Measurements from ENCODE around the gene PIEZO2.

PIEZO2 gene

DNA sequence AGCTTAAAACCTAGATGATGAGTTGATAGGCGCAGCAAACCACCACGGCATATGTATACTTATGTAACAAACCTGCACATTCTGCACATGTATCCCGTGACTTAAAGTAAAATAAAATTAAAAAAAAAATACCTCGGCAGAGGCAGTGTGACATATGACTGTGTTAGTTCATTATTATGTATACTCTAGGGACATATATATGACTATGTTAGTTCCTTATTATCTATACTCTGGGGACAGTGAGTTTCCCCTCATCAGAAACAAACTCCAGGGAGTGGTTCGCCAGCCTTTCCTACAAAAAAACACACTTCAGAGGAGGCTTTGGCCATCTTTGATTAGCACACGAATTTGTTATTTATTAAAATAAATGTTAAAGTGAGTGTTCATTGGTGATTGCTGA lies 209.5 kb downstream of the PIEZO2 start:
- ChIA-PET CTCF (no interaction called here), POLR2A (no interaction called here)
- Histone ChIP-seq H3K4me3 (ENCODE audit: low read depth, low read length) (no peak overlapping the region), H3K4me1 (ENCODE audit: control insufficient read depth, insufficient read depth, low read length) (no peaks in the 10 kb centered on the region), H3K27ac (ENCODE audit: extremely low read depth, low read depth, low read length) (no peak overlapping the region), H3K9me3 (ENCODE audit: control insufficient read depth, insufficient read depth, low read depth, low read length) (no peaks in the 10 kb centered on the region; the same call in 1 of the 2 replicates), H3K36me3 (ENCODE audit: control insufficient read depth in 2 of 2, insufficient read depth in 1 of 2, low read length in 2 of 2) (no peaks in the 10 kb centered on the region)
- no peak for TF ChIP-seq KLF8 (tag by site-specific recombination; IDR thresholded peaks at IDR 0.05)
- TF ChIP-seq ZNF174 (tag by site-specific recombination; IDR thresholded peaks at IDR 0.05) = no peak
- no peak for TF ChIP-seq ZNF530 (tag by site-specific recombination; IDR thresholded peaks at IDR 0.05; ENCODE audit: low read depth)
- no peak for TF ChIP-seq ZFP41 (tag by site-specific recombination; IDR thresholded peaks at IDR 0.05; ENCODE audit: borderline replicate concordance)
- TF ChIP-seq SP7 (tag by site-specific recombination; IDR thresholded peaks at IDR 0.05) = no peak
- TF ChIP-seq, protein P1, sequence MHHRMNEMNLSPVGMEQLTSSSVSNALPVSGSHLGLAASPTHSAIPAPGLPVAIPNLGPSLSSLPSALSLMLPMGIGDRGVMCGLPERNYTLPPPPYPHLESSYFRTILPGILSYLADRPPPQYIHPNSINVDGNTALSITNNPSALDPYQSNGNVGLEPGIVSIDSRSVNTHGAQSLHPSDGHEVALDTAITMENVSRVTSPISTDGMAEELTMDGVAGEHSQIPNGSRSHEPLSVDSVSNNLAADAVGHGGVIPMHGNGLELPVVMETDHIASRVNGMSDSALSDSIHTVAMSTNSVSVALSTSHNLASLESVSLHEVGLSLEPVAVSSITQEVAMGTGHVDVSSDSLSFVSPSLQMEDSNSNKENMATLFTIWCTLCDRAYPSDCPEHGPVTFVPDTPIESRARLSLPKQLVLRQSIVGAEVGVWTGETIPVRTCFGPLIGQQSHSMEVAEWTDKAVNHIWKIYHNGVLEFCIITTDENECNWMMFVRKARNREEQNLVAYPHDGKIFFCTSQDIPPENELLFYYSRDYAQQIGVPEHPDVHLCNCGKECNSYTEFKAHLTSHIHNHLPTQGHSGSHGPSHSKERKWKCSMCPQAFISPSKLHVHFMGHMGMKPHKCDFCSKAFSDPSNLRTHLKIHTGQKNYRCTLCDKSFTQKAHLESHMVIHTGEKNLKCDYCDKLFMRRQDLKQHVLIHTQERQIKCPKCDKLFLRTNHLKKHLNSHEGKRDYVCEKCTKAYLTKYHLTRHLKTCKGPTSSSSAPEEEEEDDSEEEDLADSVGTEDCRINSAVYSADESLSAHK (tag by site-specific recombination; IDR thresholded peaks at IDR 0.05) = no peak
- no peak for TF ChIP-seq ZNF274 (IDR thresholded peaks at IDR 0.05; ENCODE audit: low read length)
- no peak for TF ChIP-seq ZNF274 (tag by site-specific recombination; IDR thresholded peaks at IDR 0.05; ENCODE audit: borderline replicate concordance)
- TF ChIP-seq ZNF426 (tag by site-specific recombination; IDR thresholded peaks at IDR 0.05) = no peak
- TF ChIP-seq ZNF133 (tag by site-specific recombination; IDR thresholded peaks at IDR 0.05) = no peak
- no peak for TF ChIP-seq ZNF555 (tag by site-specific recombination; conservative IDR thresholded peaks at IDR 0.05)
- TF ChIP-seq ZNF138 (tag by site-specific recombination; IDR thresholded peaks at IDR 0.05; ENCODE audit: borderline replicate concordance) = no peak
- TF ChIP-seq, protein P2, sequence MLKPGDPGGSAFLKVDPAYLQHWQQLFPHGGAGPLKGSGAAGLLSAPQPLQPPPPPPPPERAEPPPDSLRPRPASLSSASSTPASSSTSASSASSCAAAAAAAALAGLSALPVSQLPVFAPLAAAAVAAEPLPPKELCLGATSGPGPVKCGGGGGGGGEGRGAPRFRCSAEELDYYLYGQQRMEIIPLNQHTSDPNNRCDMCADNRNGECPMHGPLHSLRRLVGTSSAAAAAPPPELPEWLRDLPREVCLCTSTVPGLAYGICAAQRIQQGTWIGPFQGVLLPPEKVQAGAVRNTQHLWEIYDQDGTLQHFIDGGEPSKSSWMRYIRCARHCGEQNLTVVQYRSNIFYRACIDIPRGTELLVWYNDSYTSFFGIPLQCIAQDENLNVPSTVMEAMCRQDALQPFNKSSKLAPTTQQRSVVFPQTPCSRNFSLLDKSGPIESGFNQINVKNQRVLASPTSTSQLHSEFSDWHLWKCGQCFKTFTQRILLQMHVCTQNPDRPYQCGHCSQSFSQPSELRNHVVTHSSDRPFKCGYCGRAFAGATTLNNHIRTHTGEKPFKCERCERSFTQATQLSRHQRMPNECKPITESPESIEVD (tag by site-specific recombination; IDR thresholded peaks at IDR 0.05) = no peak
- TF ChIP-seq ZNF549 (tag by site-specific recombination; IDR thresholded peaks at IDR 0.05) = no peak
- TF ChIP-seq, protein P3, sequence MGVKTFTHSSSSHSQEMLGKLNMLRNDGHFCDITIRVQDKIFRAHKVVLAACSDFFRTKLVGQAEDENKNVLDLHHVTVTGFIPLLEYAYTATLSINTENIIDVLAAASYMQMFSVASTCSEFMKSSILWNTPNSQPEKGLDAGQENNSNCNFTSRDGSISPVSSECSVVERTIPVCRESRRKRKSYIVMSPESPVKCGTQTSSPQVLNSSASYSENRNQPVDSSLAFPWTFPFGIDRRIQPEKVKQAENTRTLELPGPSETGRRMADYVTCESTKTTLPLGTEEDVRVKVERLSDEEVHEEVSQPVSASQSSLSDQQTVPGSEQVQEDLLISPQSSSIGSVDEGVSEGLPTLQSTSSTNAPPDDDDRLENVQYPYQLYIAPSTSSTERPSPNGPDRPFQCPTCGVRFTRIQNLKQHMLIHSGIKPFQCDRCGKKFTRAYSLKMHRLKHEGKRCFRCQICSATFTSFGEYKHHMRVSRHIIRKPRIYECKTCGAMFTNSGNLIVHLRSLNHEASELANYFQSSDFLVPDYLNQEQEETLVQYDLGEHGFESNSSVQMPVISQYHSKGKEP (tag by site-specific recombination; IDR thresholded peaks at IDR 0.05) = no peak
- TF ChIP-seq ZNF366 (tag by site-specific recombination; conservative IDR thresholded peaks at IDR 0.05) = no peak
- TF ChIP-seq, protein P4, sequence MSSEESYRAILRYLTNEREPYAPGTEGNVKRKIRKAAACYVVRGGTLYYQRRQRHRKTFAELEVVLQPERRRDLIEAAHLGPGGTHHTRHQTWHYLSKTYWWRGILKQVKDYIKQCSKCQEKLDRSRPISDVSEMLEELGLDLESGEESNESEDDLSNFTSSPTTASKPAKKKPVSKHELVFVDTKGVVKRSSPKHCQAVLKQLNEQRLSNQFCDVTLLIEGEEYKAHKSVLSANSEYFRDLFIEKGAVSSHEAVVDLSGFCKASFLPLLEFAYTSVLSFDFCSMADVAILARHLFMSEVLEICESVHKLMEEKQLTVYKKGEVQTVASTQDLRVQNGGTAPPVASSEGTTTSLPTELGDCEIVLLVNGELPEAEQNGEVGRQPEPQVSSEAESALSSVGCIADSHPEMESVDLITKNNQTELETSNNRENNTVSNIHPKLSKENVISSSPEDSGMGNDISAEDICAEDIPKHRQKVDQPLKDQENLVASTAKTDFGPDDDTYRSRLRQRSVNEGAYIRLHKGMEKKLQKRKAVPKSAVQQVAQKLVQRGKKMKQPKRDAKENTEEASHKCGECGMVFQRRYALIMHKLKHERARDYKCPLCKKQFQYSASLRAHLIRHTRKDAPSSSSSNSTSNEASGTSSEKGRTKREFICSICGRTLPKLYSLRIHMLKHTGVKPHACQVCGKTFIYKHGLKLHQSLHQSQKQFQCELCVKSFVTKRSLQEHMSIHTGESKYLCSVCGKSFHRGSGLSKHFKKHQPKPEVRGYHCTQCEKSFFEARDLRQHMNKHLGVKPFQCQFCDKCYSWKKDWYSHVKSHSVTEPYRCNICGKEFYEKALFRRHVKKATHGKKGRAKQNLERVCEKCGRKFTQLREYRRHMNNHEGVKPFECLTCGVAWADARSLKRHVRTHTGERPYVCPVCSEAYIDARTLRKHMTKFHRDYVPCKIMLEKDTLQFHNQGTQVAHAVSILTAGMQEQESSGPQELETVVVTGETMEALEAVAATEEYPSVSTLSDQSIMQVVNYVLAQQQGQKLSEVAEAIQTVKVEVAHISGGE (tag by site-specific recombination; conservative IDR thresholded peaks at IDR 0.05; ENCODE audit: low read depth) = no peak
